Measurements from ENCODE around the gene NRP2. TPM values are rescaled to one million over a fixed set of nuclear protein-coding genes. Genes with fewer than 3 reads are reported as not detected.

NRP2 gene
- total RNA-seq, 1 experiment from 2014 or later: 73.5 TPM

- no peak for DNase-seq (ENCODE audit: low read depth)
These were observed 47.9 kb downstream of the NRP2 start for GRCh38 chr2:205730191-205730590.

GRCh38 chr2:205730701-205731582 lies 48.6 kb downstream of the NRP2 start:
- DNase-seq (ENCODE audit: low read depth): peak; percentile 53

GRCh38 chr2:205731583-205731981 lies 49.3 kb downstream of the NRP2 start:
- peak; percentile 77 for DNase-seq (ENCODE audit: low read depth)

GRCh38 chr2:205732314-205732713 lies 50.0 kb downstream of the NRP2 start:
- DNase-seq (ENCODE audit: low read depth): no peak

- no peak for DNase-seq (ENCODE audit: low read depth)
These were observed 50.8 kb downstream of the NRP2 start for GRCh38 chr2:205733082-205733481.

GRCh38 chr2:205733648-205734047 lies 51.3 kb downstream of the NRP2 start:
- DNase-seq (ENCODE audit: low read depth): no peak

GRCh38 chr2:205734436-205735037 lies 52.2 kb downstream of the NRP2 start:
- peak; percentile 83 for DNase-seq (ENCODE audit: low read depth)

GRCh38 chr2:205738117-205738968 lies 56.0 kb downstream of the NRP2 start:
- no peak for DNase-seq (ENCODE audit: low read depth)

GRCh38 chr2:205739620-205740019 lies 57.3 kb downstream of the NRP2 start:
- no peak for DNase-seq (ENCODE audit: low read depth)

GRCh38 chr2:205740381-205740780 lies 58.1 kb downstream of the NRP2 start:
- DNase-seq (ENCODE audit: low read depth): no peak

GRCh38 chr2:205741256-205741978 lies 59.1 kb downstream of the NRP2 start:
- no peak for DNase-seq (ENCODE audit: low read depth)

- no peak for DNase-seq (ENCODE audit: low read depth)
These were observed 60.8 kb downstream of the NRP2 start for GRCh38 chr2:205743137-205743536.

- DNase-seq (ENCODE audit: low read depth): no peak
These were observed 61.8 kb downstream of the NRP2 start for GRCh38 chr2:205744074-205744591.

- DNase-seq (ENCODE audit: low read depth): no peak
These were observed 63.5 kb downstream of the NRP2 start for GRCh38 chr2:205745661-205746419.

GRCh38 chr2:205746420-205746785 lies 64.1 kb downstream of the NRP2 start:
- no peak for DNase-seq (ENCODE audit: low read depth)

- DNase-seq (ENCODE audit: low read depth): peak; percentile 90
These were observed 65.6 kb downstream of the NRP2 start for GRCh38 chr2:205747829-205748386.

- DNase-seq (ENCODE audit: low read depth): peak; percentile 47
These were observed 66.3 kb downstream of the NRP2 start for GRCh38 chr2:205748639-205749038.

- no peak for DNase-seq (ENCODE audit: low read depth)
These were observed 66.8 kb downstream of the NRP2 start for GRCh38 chr2:205749078-205749477.

GRCh38 chr2:205750797-205751196 lies 68.5 kb downstream of the NRP2 start:
- DNase-seq (ENCODE audit: low read depth): no peak

- DNase-seq (ENCODE audit: low read depth): peak; percentile 57
These were observed 69.3 kb downstream of the NRP2 start for GRCh38 chr2:205751569-205752031.
